Activated naive CD8-positive, alpha-beta T cell treated with anti-CD3 and anti-CD28 coated beads, Interleukin-2, amount 50 U/mL, for 24 hours (primary cell): ENCODE measurements around the gene PLEKHA1.
A peak's percentile ranks its signal among the peaks of the same experiment; 100 is the strongest.

ENCODE experiments used
- ATAC-seq: fragments of 150-1000 bp; cut with Tn5 transposase; one replicate; pipeline ENCODE4 v1.10.0; 2021
- DNase-seq: peaks from one replicate; pipeline ENCODE4 v3.0.0; 2021
- H3K27ac Mint-ChIP-seq: one replicate; pipeline ENCODE4 v1.8.0; 2021; ENCODE audit warnings: mild to moderate bottlenecking, mixed read lengths
- H3K27me3 Mint-ChIP-seq: one replicate; pipeline ENCODE4 v1.8.0; 2021; ENCODE audit warnings: mixed read lengths
- H3K36me3 Mint-ChIP-seq: one replicate; pipeline ENCODE4 v1.8.0; 2021; ENCODE audit warnings: low read depth, mixed read lengths
- H3K4me1 Mint-ChIP-seq: one replicate; pipeline ENCODE4 v1.8.0; 2021; ENCODE audit warnings: mixed read lengths
- H3K4me3 Mint-ChIP-seq: one replicate; pipeline ENCODE4 v1.8.0; 2021; ENCODE audit warnings: mild to moderate bottlenecking, moderate library complexity, mixed read lengths
- H3K9me3 Mint-ChIP-seq: one replicate; pipeline ENCODE4 v1.8.0; 2021; ENCODE audit warnings: mixed read lengths

The PLEKHA1 gene

DNA sequence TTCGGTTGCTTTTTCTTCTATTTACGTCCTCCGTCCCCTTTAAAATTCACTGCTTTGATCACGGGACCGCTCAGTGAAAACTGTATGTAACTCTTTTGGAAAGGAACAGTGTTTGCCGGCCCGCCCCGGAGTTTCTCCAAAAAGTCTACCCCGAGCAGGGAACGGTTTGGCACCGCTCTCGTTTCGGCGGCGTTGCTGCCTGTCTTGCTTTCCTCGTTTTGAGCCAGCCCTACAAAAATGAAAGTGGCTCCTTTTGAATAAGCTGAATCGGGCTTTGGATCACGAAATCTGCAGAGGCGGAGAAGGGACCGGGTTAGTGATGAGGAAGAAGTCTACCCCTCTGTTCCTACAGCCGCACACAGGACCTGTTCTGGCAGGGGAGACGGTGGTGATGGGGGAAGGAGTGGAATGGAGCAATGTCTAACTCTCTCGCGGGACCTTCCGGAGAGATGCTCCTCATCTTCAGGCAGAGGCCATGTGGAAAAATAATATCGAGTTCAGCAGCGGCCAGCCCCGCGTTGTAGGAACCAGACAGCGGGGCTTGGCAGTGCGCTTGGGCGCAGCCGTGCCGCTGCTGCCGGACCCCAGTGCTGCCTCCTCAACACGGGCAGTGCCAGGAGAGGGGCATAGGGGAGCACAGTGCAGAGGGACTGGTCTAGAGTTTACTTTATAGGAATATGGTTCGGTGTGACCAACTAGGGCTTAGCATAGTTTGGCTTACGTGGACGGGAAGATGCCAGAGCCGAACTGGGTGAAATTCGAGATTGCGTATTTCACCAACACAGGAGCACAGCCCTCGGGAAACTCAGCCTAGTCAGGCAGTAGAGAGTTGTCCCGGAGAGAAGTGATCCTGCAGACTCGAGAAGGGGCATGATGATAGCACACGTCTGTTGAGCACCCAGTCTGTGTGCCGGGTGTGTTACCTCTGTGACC is 88.3 kb downstream of the PLEKHA1 start:
- Mint-ChIP-seq H3K9me3 (no peaks in the 10 kb centered on the region), H3K27me3 (peaks cover 66% of the 10 kb centered on the region), H3K36me3 (no peaks in the 10 kb centered on the region), H3K4me3 (peak overlapping the region; percentile 71), H3K4me1 (peaks cover 8% of the 10 kb centered on the region), H3K27ac (no peak overlapping the region)
- no peak for ATAC-seq
- DNase-seq = no peak

DNA sequence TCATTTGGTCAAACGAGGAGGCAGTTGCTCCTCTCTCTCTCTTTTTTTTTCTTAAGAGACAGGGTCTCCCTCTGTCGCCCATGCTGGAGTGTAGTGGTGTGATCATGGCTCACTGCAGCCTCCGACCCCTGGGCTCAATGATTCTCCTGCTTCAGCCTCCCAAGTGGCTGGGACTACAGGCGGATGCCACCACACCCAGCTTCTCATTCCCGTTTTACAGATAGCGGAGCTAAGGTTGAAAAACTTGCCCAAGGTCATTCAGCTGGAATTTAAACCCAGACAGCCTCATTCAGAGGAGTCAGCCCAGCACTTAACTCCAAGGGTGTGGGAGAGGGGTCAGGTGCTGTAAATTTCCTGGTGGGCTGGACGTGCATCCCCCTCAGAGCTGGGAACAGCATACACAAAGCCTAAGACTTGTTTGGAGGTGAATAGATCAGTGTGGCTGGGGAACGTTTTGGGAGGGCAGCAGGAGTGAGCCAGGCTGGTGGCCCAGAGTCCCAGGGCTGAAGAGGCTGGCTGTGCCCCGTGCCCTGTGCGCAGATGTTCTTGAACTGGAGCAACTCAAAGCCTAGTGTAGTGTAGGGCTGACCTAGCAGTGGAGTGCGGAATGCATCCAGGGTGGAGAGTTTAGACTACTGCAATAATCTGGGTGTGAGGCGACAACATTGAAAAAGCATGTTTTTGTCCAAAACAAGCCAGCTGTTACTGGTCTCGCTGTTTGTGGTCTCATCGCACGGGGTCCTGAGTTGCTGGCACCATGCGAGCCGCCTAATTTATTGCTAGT is 89.2 kb downstream of the PLEKHA1 start:
- Mint-ChIP-seq H3K4me1 (peaks cover 8% of the 10 kb centered on the region), H3K36me3 (no peaks in the 10 kb centered on the region), H3K9me3 (no peaks in the 10 kb centered on the region), H3K27ac (no peak overlapping the region), H3K4me3 (no peak overlapping the region), H3K27me3 (peaks cover 63% of the 10 kb centered on the region)
- ATAC-seq = no peak
- DNase-seq = no peak

GRCh38 chr10:122464250-122464510 is 89.7 kb downstream of the PLEKHA1 start:
- ATAC-seq (no peak), DNase-seq (no peak)
- no peak overlapping the region for H3K27ac Mint-ChIP-seq
- H3K4me1 Mint-ChIP-seq = peaks cover 8% of the 10 kb centered on the region
- peaks cover 58% of the 10 kb centered on the region for H3K27me3 Mint-ChIP-seq
- H3K36me3 Mint-ChIP-seq = no peaks in the 10 kb centered on the region
- no peaks in the 10 kb centered on the region for H3K9me3 Mint-ChIP-seq
- H3K4me3 Mint-ChIP-seq = no peak overlapping the region

DNA sequence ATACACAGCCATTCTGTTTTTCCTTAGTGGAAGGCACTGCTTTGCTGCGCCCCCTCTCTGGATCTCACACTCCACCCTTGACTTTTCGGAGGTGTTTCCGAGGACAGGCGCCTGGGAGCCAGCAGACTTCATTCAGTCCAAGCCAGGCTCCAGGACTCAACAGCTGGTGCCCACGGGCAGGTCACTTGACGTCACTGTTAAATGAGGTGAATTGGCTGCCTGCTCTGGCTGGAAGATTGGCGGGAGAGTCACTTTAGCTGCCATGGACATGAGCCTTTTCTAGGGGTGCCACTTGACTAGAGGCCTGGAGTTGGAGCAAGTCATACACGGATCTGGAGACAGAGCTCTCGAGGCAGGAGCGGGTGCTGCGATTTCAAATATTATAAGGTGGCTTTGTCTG is 90.1 kb downstream of the PLEKHA1 start:
- H3K27me3 Mint-ChIP-seq = peaks cover 54% of the 10 kb centered on the region

DNA sequence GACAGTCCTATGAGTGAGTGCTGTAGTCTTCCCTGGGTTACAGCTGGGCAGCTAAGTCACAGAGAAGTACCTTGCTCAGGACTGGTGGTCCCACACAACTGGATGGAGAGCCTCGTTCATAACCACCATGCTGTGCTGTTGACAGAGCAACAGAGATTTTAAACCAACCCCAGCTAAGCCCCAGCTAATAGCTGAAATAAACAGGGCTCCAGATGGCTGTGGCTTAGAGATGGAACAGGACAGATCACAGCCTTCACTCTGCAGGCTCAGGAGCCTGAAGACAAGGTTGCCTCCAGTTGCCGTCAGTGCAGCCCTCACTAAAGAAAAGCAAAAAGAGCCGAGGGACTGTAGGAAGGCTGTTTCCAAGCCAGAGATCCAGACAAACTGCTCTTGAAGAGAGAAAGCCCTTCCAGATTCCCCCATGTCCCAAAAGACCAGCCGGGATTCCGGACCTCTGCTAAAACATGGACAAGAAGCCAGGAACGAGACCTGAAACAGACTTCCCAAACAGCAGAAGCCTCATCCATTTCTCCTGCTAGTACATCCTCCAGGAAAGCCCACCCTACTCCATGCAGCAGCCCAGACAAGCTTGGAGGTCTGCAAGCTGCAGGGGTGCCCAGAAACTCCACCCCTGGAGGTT is 91.0 kb downstream of the PLEKHA1 start:
- no peak for DNase-seq
- Mint-ChIP-seq H3K36me3 (no peaks in the 10 kb centered on the region), H3K4me3 (no peak overlapping the region), H3K9me3 (no peaks in the 10 kb centered on the region), H3K27ac (no peak overlapping the region), H3K4me1 (peaks cover 7% of the 10 kb centered on the region), H3K27me3 (peaks cover 51% of the 10 kb centered on the region)
- no peak for ATAC-seq

More for the DNA sequence above, 90.1 kb downstream of the PLEKHA1 start:
- no peak for ATAC-seq
- H3K36me3 Mint-ChIP-seq = no peaks in the 10 kb centered on the region
- no peaks in the 10 kb centered on the region for H3K9me3 Mint-ChIP-seq
- no peak for DNase-seq
- peaks cover 8% of the 10 kb centered on the region for H3K4me1 Mint-ChIP-seq
- H3K27ac Mint-ChIP-seq = no peak overlapping the region
- H3K4me3 Mint-ChIP-seq = no peak overlapping the region

GRCh38 chr10:122466951-122467381 is 92.5 kb downstream of the PLEKHA1 start:
- peaks cover 52% of the 10 kb centered on the region for H3K27me3 Mint-ChIP-seq
- no peaks in the 10 kb centered on the region for H3K9me3 Mint-ChIP-seq
- no peak overlapping the region for H3K4me3 Mint-ChIP-seq
- no peak for ATAC-seq
- H3K27ac Mint-ChIP-seq = no peak overlapping the region
- DNase-seq = no peak
- H3K36me3 Mint-ChIP-seq = no peaks in the 10 kb centered on the region
- H3K4me1 Mint-ChIP-seq = peaks cover 5% of the 10 kb centered on the region

- Mint-ChIP-seq H3K4me1 (peaks cover 1% of the 10 kb centered on the region), H3K4me3 (no peak overlapping the region), H3K36me3 (no peaks in the 10 kb centered on the region), H3K27me3 (peaks cover 47% of the 10 kb centered on the region), H3K9me3 (no peaks in the 10 kb centered on the region), H3K27ac (no peak overlapping the region)
- ATAC-seq (no peak), DNase-seq (no peak)
Measured at GRCh38 chr10:122467701-122468100, 93.2 kb downstream of the PLEKHA1 start.

- ATAC-seq = no peak
- Mint-ChIP-seq H3K27ac (no peak overlapping the region), H3K36me3 (no peaks in the 10 kb centered on the region), H3K4me1 (no peaks in the 10 kb centered on the region), H3K4me3 (no peak overlapping the region), H3K27me3 (peaks cover 40% of the 10 kb centered on the region), H3K9me3 (no peaks in the 10 kb centered on the region)
- DNase-seq = no peak
Measured at GRCh38 chr10:122468307-122468925, 93.9 kb downstream of the PLEKHA1 start.

GRCh38 chr10:122468926-122469781 is 94.6 kb downstream of the PLEKHA1 start:
- H3K36me3 Mint-ChIP-seq = no peaks in the 10 kb centered on the region
- H3K4me3 Mint-ChIP-seq = no peak overlapping the region
- no peaks in the 10 kb centered on the region for H3K9me3 Mint-ChIP-seq
- peaks cover 33% of the 10 kb centered on the region for H3K27me3 Mint-ChIP-seq
- peaks cover under 1% of the 10 kb centered on the region for H3K4me1 Mint-ChIP-seq
- ATAC-seq = no peak
- no peak overlapping the region for H3K27ac Mint-ChIP-seq
- no peak for DNase-seq

GRCh38 chr10:122469848-122470247 is 95.3 kb downstream of the PLEKHA1 start:
- Mint-ChIP-seq H3K4me1 (peaks cover 5% of the 10 kb centered on the region), H3K27ac (no peak overlapping the region), H3K4me3 (no peak overlapping the region), H3K9me3 (no peaks in the 10 kb centered on the region), H3K27me3 (peaks cover 33% of the 10 kb centered on the region), H3K36me3 (no peaks in the 10 kb centered on the region)
- DNase-seq (no peak), ATAC-seq (no peak)

- peaks cover 5% of the 10 kb centered on the region for H3K4me1 Mint-ChIP-seq
- ATAC-seq = no peak
- no peak overlapping the region for H3K27ac Mint-ChIP-seq
- H3K27me3 Mint-ChIP-seq = peaks cover 25% of the 10 kb centered on the region
- H3K4me3 Mint-ChIP-seq = no peak overlapping the region
- no peaks in the 10 kb centered on the region for H3K36me3 Mint-ChIP-seq
- H3K9me3 Mint-ChIP-seq = no peaks in the 10 kb centered on the region
- DNase-seq = no peak
Measured at GRCh38 chr10:122471531-122472177, 97.1 kb downstream of the PLEKHA1 start.

DNA sequence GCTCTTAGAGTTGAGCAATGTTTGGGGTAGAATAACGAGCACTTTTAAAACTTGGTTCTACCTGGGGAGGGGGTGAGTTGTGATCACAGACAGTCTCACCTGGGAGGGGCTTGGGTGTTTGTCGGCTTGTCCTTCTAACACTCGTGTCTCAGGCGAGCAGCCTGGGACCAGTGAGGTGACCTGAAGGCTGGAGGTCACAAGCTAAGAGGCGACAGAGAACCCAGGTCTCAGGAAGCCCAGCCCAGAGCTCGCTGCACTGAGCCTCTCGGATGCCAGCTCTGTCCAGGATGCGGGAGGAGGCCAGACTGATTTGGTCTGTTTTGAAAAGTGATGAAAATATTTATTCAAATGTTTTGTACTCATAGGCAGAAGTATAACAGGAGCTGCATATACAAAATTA is 98.6 kb downstream of the PLEKHA1 start:
- H3K4me1 Mint-ChIP-seq = peaks cover 5% of the 10 kb centered on the region

DNA sequence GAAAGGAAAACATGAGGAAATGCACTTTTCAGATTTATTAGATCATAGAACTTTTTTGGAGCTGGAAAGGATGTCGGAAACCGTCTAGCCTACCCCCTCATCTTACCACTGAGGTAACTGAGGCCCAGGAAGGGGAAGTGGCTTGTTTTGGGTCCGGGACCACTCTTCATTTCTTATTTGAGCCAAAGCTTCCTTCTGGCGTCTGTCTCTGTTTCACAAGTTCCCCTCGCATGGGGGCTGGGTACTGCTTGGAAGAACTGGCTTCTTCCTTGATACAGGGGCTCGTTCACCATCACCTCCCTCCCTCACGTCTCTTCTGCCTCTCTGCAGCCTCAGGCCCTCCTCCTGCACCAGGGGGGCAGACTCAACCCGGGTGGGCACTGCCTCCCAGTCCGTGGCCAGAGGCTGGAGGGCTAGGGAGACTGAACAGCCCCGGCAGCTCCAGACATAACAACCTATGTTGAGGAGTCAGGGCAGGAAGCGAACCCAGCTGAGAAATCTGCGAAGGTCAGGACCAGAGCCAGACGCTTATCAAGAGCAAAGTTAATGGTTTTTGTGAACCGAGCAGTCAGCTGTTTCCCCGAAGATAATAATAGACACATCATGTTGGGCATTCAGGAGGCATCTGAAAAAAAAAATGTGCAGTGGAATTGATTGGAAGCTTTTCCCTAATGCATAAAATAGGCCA is 99.8 kb downstream of the PLEKHA1 start:
- no peak overlapping the region for H3K4me3 Mint-ChIP-seq
- ATAC-seq = no peak
- DNase-seq = no peak
- H3K36me3 Mint-ChIP-seq = no peaks in the 10 kb centered on the region
- no peaks in the 10 kb centered on the region for H3K9me3 Mint-ChIP-seq
- peaks cover 19% of the 10 kb centered on the region for H3K27me3 Mint-ChIP-seq
- H3K4me1 Mint-ChIP-seq = peaks cover 5% of the 10 kb centered on the region
- no peak overlapping the region for H3K27ac Mint-ChIP-seq

More for the DNA sequence above, 98.6 kb downstream of the PLEKHA1 start:
- Mint-ChIP-seq H3K4me3 (no peak overlapping the region), H3K36me3 (no peaks in the 10 kb centered on the region), H3K27ac (no peak overlapping the region), H3K9me3 (no peaks in the 10 kb centered on the region), H3K27me3 (peaks cover 18% of the 10 kb centered on the region)
- DNase-seq = no peak
- no peak for ATAC-seq
